Left lung (tissue), 10 donors: ENCODE results near the gene HNRNPU. TPM values are rescaled to one million over a fixed set of nuclear protein-coding genes. Genes with fewer than 3 reads are reported as not detected.

ENCODE experiments used
- ATAC-seq: fragments of 200-7000 bp; cut with Tn5 transposase; one replicate; pipeline ENCODE4 v1.9.1; 2020; ENCODE audit warnings: moderate library complexity
- DNase-seq, 4 donors: peaks; one replicate each; pipeline ENCODE4 v3.0.0-alpha.2; 2013 to 2020
- H3K27ac ChIP-seq, 2 donors: fragments of 200-600 bp; sonication (generic) in 1 of 2; one replicate each; pipeline versions ENCODE4 v1.5.0 to v1.8.0; 2020 to 2021
- H3K27me3 ChIP-seq, 2 donors: fragments of 200-600 bp; sonication (generic) in 1 of 2; one replicate each; pipeline versions ENCODE4 v1.5.0 to v1.8.0; 2020 to 2021
- H3K36me3 ChIP-seq, 2 donors: fragments of 200-600 bp; sonication (generic) in 1 of 2; one replicate each; pipeline versions ENCODE4 v1.5.0 to v1.8.0; 2020 to 2021
- H3K4me1 ChIP-seq, 2 donors: fragments of 200-600 bp; one replicate each; pipeline ENCODE4 v1.8.0; 2021
- H3K4me3 ChIP-seq, 2 donors: fragments of 200-600 bp; sonication (generic) in 1 of 2; one replicate each; pipeline versions ENCODE4 v1.5.0 to v1.8.0; 2020 to 2021; ENCODE audit warnings: mild to moderate bottlenecking in 1 of 2
- H3K9me3 ChIP-seq, 2 donors: fragments of 200-600 bp; sonication (generic) in 1 of 2; one replicate each; pipeline versions ENCODE4 v1.5.0 to v1.8.0; 2020 to 2021
- intact Hi-C, 2 donors: fragments of 100-400 bp; cut with DNase I; formaldehyde crosslinking; loops; one replicate each; pipeline versions ENCODE4 v1.11.2 to v1.14.2; 2022
- polyA plus RNA-seq, 6 donors: library from polyadenylated mRNA; unstranded; fragments of 120-200 nt; gene quantifications; one replicate each; pipeline ENCODE4 v1.2.1, GENCODE V29; 2013; ENCODE audit not compliant: insufficient read length in 6 of 6
- total RNA-seq, 2 donors: library from RNA; stranded (reverse); fragmentation: NEBNext Ultra II Directional; extraction: Animal tissue kit (Norgen Biotek cat#: 25700); gene quantifications; one replicate each; pipeline ENCODE4 v1.2.1, GENCODE V29; 2021
- TF ChIP-seq, protein P1 (sequence below), 2 donors: fragments of 200-600 bp; sonication (generic) in 1 of 2; IDR thresholded peaks; one replicate each; pipeline versions ENCODE4 v1.5.0 to v1.8.0; 2021; ENCODE audit warnings: antibody characterized with exemption in 2 of 2
- donor health status: DM: no; HTN: yes; CAD: no.
- donor health status: DM: no; HTN: no; CAD: no.

HNRNPU gene
- total and polyA plus RNA-seq, 8 donors = 248 to 663 (median 608) TPM

DNA sequence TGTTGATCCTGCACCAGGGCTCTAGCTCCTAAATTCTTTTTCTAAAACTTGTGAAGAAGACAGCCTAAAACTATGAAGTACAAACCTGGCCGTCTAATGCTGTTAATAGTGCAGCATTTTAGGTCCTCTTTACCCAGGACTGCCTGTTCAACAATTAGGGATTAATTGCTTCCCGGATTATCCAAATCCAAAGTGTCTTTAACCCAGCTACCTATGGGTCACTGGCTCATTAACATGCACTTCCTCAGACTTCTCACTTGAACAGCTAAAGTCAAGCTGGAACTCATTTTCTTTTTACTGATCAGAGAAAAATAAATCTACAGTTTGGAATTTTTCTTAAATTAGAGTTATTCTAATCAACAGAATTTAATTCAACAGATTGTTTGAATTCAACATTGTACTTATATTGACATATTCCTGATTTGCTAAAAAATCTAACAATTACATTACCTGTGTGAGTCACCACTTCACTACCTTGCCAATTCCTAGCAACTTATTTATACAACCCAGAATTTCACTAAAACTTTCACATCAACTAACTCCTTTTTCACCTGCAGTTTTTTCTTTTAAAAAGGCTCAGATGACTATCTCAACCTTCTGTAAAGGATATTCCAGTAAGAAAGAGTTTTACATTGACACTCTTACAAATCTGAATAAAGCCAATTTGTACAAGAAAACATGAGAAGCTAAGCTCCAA lies 3.3 kb downstream of the HNRNPU start:
- H3K36me3 ChIP-seq = peaks cover 0 to 59% of the 10 kb centered on the region in 2 donors
- no peak for DNase-seq
- intact Hi-C loops = loop anchor here in 1 of 2 donors (10.0 kb wide), 1 partner anchor 104 kb away; a partner anchor contains a TSS

DNA sequence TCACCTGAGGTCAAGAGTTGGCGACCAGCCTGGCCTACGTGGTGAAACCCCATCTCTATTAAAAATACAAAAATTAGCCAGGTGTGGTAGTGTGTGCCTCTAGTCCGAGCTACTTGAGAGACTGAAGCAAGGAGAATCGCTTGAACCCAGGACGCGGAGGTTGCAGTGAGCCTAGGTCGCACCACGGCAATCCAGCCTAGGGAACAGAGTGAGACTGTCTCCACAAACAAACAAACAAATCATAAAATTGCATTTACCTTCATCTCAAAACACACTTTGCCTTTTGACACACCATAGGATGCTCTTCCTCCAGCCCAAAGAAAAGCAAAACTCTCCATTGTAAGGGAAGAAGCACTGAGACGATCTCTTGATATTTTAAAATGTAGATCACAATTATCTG lies 4.3 kb downstream of the HNRNPU start:
- H3K9me3 ChIP-seq = no peaks in the 10 kb centered on the region
- H3K27me3 ChIP-seq = no peaks in the 10 kb centered on the region
- peak overlapping the region in 1 of 2 donors; percentile 98 for H3K4me3 ChIP-seq
- TF ChIP-seq, protein P1, sequence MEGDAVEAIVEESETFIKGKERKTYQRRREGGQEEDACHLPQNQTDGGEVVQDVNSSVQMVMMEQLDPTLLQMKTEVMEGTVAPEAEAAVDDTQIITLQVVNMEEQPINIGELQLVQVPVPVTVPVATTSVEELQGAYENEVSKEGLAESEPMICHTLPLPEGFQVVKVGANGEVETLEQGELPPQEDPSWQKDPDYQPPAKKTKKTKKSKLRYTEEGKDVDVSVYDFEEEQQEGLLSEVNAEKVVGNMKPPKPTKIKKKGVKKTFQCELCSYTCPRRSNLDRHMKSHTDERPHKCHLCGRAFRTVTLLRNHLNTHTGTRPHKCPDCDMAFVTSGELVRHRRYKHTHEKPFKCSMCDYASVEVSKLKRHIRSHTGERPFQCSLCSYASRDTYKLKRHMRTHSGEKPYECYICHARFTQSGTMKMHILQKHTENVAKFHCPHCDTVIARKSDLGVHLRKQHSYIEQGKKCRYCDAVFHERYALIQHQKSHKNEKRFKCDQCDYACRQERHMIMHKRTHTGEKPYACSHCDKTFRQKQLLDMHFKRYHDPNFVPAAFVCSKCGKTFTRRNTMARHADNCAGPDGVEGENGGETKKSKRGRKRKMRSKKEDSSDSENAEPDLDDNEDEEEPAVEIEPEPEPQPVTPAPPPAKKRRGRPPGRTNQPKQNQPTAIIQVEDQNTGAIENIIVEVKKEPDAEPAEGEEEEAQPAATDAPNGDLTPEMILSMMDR (IDR thresholded peaks at IDR 0.05) = no peak
- peaks cover 0 to 69% of the 10 kb centered on the region in 2 donors for H3K36me3 ChIP-seq
- peaks cover 30 to 72% of the 10 kb centered on the region in 2 donors for H3K4me1 ChIP-seq
- DNase-seq = no peak
- intact Hi-C loops = loop anchor here in 1 of 2 donors (10.0 kb wide), 1 partner anchor 105 kb away; a partner anchor contains a TSS
- H3K27ac ChIP-seq = peak overlapping the region in 1 of 2 donors; percentile 9
- no peak for ATAC-seq

More for the DNA sequence above, 3.3 kb downstream of the HNRNPU start:
- TF ChIP-seq, protein P1 (IDR thresholded peaks at IDR 0.05) = no peak
- peak overlapping the region; percentile 95 to 98 for H3K4me3 ChIP-seq
- H3K4me1 ChIP-seq = peaks cover 32 to 72% of the 10 kb centered on the region in 2 donors
- no peaks in the 10 kb centered on the region for H3K27me3 ChIP-seq
- peak overlapping the region in 1 of 2 donors; percentile 9 for H3K27ac ChIP-seq
- H3K9me3 ChIP-seq = no peaks in the 10 kb centered on the region
- no peak for ATAC-seq

DNA sequence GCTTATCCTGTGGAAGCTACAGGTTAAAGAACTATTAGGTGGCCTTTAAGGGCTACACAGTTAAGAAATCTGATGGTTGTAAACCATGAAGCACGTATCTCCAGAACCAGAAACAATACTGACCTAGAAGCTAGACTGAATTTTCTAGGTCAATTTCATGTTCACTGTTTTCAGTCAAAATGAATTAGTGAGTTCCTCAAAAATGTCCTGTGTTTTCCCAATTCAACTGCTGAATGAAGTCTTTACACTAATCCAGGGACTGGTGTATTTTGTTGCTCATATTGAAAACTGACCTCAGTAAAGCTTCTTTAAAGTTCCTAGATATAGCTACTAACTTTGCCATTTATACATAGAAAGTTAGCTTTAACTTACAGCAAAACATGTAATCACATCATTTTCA lies 6.0 kb downstream of the HNRNPU start:
- H3K4me1 ChIP-seq = peaks cover 28 to 87% of the 10 kb centered on the region in 2 donors
- H3K9me3 ChIP-seq = no peaks in the 10 kb centered on the region
- ATAC-seq (no peak), DNase-seq (no peak)
- no peak overlapping the region for H3K4me3 ChIP-seq
- H3K27ac ChIP-seq = no peak overlapping the region
- no peaks in the 10 kb centered on the region for H3K27me3 ChIP-seq
- TF ChIP-seq, protein P1 (IDR thresholded peaks at IDR 0.05) = no peak
- peaks cover 0 to 86% of the 10 kb centered on the region in 2 donors for H3K36me3 ChIP-seq
- intact Hi-C loops = no loop called here

DNA sequence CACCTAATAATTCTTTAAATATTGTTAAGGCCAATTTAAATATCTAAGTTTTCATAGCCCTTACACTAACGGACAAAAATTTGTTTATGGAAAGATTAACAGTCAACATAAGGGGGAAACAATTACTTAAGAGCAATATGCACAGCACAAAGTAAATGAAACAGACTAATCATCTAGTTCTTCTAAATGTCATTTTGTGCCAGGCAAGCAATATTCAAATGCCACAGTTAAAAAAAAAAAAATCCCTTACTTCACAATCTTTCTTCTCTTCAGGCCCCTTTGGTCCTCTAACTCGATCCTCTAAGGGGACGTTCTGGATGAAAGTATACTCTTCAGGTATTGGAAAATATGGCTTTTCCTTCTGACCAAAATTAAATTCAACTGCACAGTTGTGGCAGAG lies 6.6 kb downstream of the HNRNPU start:
- Histone ChIP-seq H3K36me3 (peaks cover 0 to 92% of the 10 kb centered on the region in 2 donors), H3K27me3 (no peaks in the 10 kb centered on the region), H3K4me1 (peaks cover 28 to 91% of the 10 kb centered on the region in 2 donors), H3K9me3 (no peaks in the 10 kb centered on the region), H3K27ac (no peak overlapping the region), H3K4me3 (no peak overlapping the region)
- ATAC-seq = no peak
- no peak for DNase-seq
- intact Hi-C loops = no loop called here
- TF ChIP-seq, protein P1 (IDR thresholded peaks at IDR 0.05) = no peak

DNA sequence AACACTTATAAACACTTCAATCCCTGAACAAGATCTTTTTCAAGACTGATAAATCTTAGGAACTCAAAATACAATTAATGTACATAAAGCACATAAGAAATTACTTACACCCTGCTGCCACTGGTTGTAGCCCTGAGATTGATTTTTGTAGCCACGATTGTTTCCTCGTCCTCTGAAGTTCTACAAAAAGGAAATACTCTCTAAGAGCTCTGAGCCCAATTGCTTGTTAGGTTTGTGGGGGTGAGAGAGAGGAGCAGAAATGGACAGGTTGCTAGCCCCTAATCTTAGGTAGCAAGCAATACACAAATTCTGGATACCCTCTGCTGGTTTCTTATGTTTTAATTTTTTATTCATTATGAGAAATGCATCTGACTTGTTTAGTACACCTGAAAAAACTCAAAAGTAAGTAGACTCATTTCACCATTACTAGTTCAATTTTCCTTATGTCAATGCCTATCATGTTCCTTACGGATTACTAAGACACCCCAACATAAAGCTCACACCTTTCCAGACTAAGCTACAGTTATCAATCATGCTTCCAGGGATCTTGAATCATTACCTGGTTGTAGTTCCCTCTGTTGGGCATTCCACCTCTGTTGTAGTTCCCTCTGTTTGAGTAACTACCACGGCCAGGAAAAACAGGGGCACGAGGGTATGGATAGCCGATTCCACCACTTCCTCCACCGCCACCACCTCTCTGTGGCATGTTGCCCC lies 9.3 kb downstream of the HNRNPU start:
- Histone ChIP-seq H3K9me3 (no peaks in the 10 kb centered on the region), H3K36me3 (peaks cover 0 to 100% of the 10 kb centered on the region in 2 donors), H3K4me1 (peaks cover 12 to 80% of the 10 kb centered on the region in 2 donors), H3K4me3 (no peak overlapping the region), H3K27ac (peak overlapping the region in 1 of 2 donors; percentile 58), H3K27me3 (no peaks in the 10 kb centered on the region)
- DNase-seq (no peak), ATAC-seq (no peak)
- TF ChIP-seq, protein P1 (IDR thresholded peaks at IDR 0.05) = no peak
- intact Hi-C loops = no loop called here
